ENCODE measurements around the gene SLIT2. TPM values are rescaled to one million over a fixed set of nuclear protein-coding genes. Genes with fewer than 3 reads are reported as not detected.

The SLIT2 gene
- polyA plus RNA-seq, 1 donor from 2014 or later, result 26.4 TPM

GRCh38 chr4:20279381-20279780 lies 27.7 kb downstream of the SLIT2 start:
- no peak overlapping the region for H3K4me2 ChIP-seq (ENCODE audit: low read length)
- no peak overlapping the region for H3K27ac ChIP-seq (ENCODE audit: low read length)
- no peaks in the 10 kb centered on the region for H4K20me1 ChIP-seq (ENCODE audit: insufficient read depth)
- peaks cover 10% of the 10 kb centered on the region for H3K79me2 ChIP-seq (replicated peaks; ENCODE audit: insufficient read depth, low read length)
- H3K9me2 ChIP-seq (ENCODE audit: insufficient read depth, low read length), result no peaks in the 10 kb centered on the region
- H3K9me3 ChIP-seq (ENCODE audit: low read length), result no peaks in the 10 kb centered on the region
- H3K4me3 ChIP-seq (ENCODE audit: low read length), result no peak overlapping the region
- no peak overlapping the region for H2AFZ ChIP-seq (ENCODE audit: low read depth, low read length)
- H3K27me3 ChIP-seq (ENCODE audit: insufficient read depth, low read depth, low read length), result no peaks in the 10 kb centered on the region
- H3K36me3 ChIP-seq (ENCODE audit: insufficient read depth, low read length), result no peaks in the 10 kb centered on the region
- no peak overlapping the region for H3K9ac ChIP-seq (ENCODE audit: low read length)
- TF ChIP-seq EZH2 (IDR thresholded peaks at IDR 0.05; ENCODE audit: borderline replicate concordance, insufficient read depth, low read length, poor library complexity, severe bottlenecking) (no peak), TAF1 (IDR thresholded peaks at IDR 0.05; ENCODE audit: low read depth) (no peak), EP300 (conservative IDR thresholded peaks at IDR 0.05; ENCODE audit: poor library complexity, severe bottlenecking) (no peak), CTCF (IDR thresholded peaks at IDR 0.05; ENCODE audit: poor library complexity, severe bottlenecking) (no peak), SMC3 (conservative IDR thresholded peaks at IDR 0.05; ENCODE audit: poor library complexity) (no peak), RAD21 (conservative IDR thresholded peaks at IDR 0.05) (no peak), POLR2AphosphoS5 (IDR thresholded peaks at IDR 0.05) (no peak), MXI1 (conservative IDR thresholded peaks at IDR 0.05; ENCODE audit: poor library complexity, severe bottlenecking) (no peak), REST (IDR thresholded peaks at IDR 0.05; ENCODE audit: borderline replicate concordance) (no peak)
- no peaks in the 10 kb centered on the region for H3F3A ChIP-seq (ENCODE audit: insufficient read depth, low read length, poor library complexity, severe bottlenecking)

- H3K9ac ChIP-seq (ENCODE audit: low read length), result no peak overlapping the region
- H3K9me2 ChIP-seq (ENCODE audit: insufficient read depth, low read length), result no peaks in the 10 kb centered on the region
- TF ChIP-seq RAD21 (conservative IDR thresholded peaks at IDR 0.05) (no peak), EP300 (conservative IDR thresholded peaks at IDR 0.05; ENCODE audit: poor library complexity, severe bottlenecking) (no peak), TAF1 (IDR thresholded peaks at IDR 0.05; ENCODE audit: low read depth) (no peak), REST (IDR thresholded peaks at IDR 0.05; ENCODE audit: borderline replicate concordance) (no peak), POLR2AphosphoS5 (IDR thresholded peaks at IDR 0.05) (no peak), MXI1 (conservative IDR thresholded peaks at IDR 0.05; ENCODE audit: poor library complexity, severe bottlenecking) (no peak), EZH2 (IDR thresholded peaks at IDR 0.05; ENCODE audit: borderline replicate concordance, insufficient read depth, low read length, poor library complexity, severe bottlenecking) (no peak), CTCF (IDR thresholded peaks at IDR 0.05; ENCODE audit: poor library complexity, severe bottlenecking) (no peak), SMC3 (conservative IDR thresholded peaks at IDR 0.05; ENCODE audit: poor library complexity) (no peak)
- H3K4me2 ChIP-seq (ENCODE audit: low read length), result no peak overlapping the region
- H3K36me3 ChIP-seq (ENCODE audit: insufficient read depth, low read length), result no peaks in the 10 kb centered on the region
- no peaks in the 10 kb centered on the region for H3K9me3 ChIP-seq (ENCODE audit: low read length)
- no peak overlapping the region for H3K27ac ChIP-seq (ENCODE audit: low read length)
- no peaks in the 10 kb centered on the region for H3F3A ChIP-seq (ENCODE audit: insufficient read depth, low read length, poor library complexity, severe bottlenecking)
- no peak overlapping the region for H3K4me3 ChIP-seq (ENCODE audit: low read length)
- no peaks in the 10 kb centered on the region for H3K27me3 ChIP-seq (ENCODE audit: insufficient read depth, low read depth, low read length)
- H2AFZ ChIP-seq (ENCODE audit: low read depth, low read length), result no peak overlapping the region
- no peaks in the 10 kb centered on the region for H3K79me2 ChIP-seq (replicated peaks; ENCODE audit: insufficient read depth, low read length)
- no peaks in the 10 kb centered on the region for H4K20me1 ChIP-seq (ENCODE audit: insufficient read depth)
Measured at GRCh38 chr4:20281453-20281852, 29.7 kb downstream of the SLIT2 start.
